Measurements from ENCODE around the gene GLTPD2. TPM values are rescaled to one million over a fixed set of nuclear protein-coding genes. Genes with fewer than 3 reads are reported as not detected.
A peak's percentile ranks its signal among the peaks of the same experiment; 100 is the strongest.

The GLTPD2 gene
- total and polyA plus RNA-seq, 2 donors (not counting 1 experiment from before 2014, with no cell fraction given): not detected

DNA sequence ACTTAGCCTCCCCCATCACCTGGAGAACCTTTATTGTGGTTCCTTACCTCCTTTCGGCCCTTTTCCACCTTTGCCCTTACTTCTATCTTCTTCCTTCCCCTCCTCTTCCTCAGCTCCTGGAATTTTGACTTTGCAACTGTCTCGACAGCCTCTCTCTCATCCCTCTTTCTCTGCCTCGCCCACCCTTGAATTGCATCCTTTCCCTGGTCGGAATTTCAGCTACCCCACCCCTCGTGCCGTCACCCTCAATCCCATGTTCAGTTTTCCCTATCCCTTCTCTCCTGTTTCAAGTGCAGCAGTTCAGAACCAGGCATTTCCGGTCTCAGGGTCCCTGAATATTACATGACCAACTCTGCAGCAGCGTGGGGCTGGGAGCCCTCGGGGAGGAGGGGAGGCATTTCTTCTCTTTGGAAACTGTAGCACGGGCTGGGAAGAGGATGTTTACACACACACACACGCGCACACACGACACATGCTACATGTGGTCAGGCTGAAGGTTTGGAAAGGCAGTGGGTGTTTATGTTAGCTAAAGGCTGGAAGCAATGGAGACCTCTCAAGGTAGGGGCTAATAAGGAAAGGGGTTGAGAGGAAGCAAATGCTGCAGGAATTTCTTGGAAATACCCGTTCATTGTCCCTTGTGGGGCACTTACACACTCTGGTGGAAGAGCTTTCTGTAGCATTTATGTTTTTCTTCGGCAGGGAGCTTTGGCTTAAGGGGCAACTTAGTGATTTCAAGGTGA is 45.3 kb downstream of the GLTPD2 start:
- Histone ChIP-seq H2AFZ (ENCODE audit: insufficient read depth, low read depth, low read length, poor library complexity, severe bottlenecking) (peak overlapping the region; percentile 88), H3K79me2 (ENCODE audit: control insufficient read depth, insufficient read depth, low read length) (peaks cover 62% of the 10 kb centered on the region), H3K4me3 (ENCODE audit: control extremely low read depth in 1 of 5, extremely low read depth in 1 of 5, insufficient read depth in 1 of 5, low read depth in 2 of 5, low read length in 4 of 5) (peak overlapping the region; percentile 54 to 86 (median 79)), H3K4me2 (replicated peaks; ENCODE audit: low read depth, low read length, poor library complexity, severe bottlenecking) (peak overlapping the region; percentile 94), H3K4me1 (ENCODE audit: control insufficient read depth in 2 of 2, insufficient read depth in 2 of 2, low read length in 2 of 2) (peaks cover 21 to 26% of the 10 kb centered on the region in 2 donors), H3K9me3 (ENCODE audit: control extremely low read depth in 1 of 3, control insufficient read depth in 2 of 3, insufficient read depth in 1 of 3, low read length in 2 of 3) (no peaks in the 10 kb centered on the region), H4K20me1 (ENCODE audit: control insufficient read depth, insufficient read depth, low read length, poor library complexity, severe bottlenecking) (peaks cover 51% of the 10 kb centered on the region), H3K27ac (ENCODE audit: low read length in 2 of 2) (peak overlapping the region; percentile 47 to 85), H3K9ac (ENCODE audit: low read length) (peak overlapping the region; percentile 82), H3K36me3 (replicated peaks in 1 of 2; ENCODE audit: control extremely low read depth in 1 of 2, control insufficient read depth in 1 of 2, extremely low read depth in 1 of 2, insufficient read depth in 2 of 2, low read length in 1 of 2) (peaks cover 0 to 10% of the 10 kb centered on the region in 2 experiments), H3K27me3 (replicated peaks in 1 of 4; ENCODE audit: control extremely low read depth in 1 of 4, control insufficient read depth in 3 of 4, insufficient read depth in 4 of 4, low read length in 3 of 4) (no peaks in the 10 kb centered on the region)
- WGBS (ENCODE audit: insufficient coverage): 16% methylated on average over 8 of the region's 15 CpGs
- intact Hi-C loops (cut with micrococcal nuclease): loop anchor here (1.0 to 2.0 kb wide), 6 partner anchors 27 to 133 kb away; partner anchors contain the start of genes ARRB2, MED11, PLD2 and PSMB6
- H3K27me3 Mint-ChIP-seq: no peaks in the 10 kb centered on the region
- H3K27ac Mint-ChIP-seq: peak overlapping the region; percentile 77
- ChIA-PET POLR2A (no interaction called here), CTCF (interaction anchor here (1.1 kb wide), 2 partner anchors 27 to 44 kb away, joined by 3 to 5 read pairs; partner anchors contain the start of gene PLD2)
- TF ChIP-seq EZH2 (IDR thresholded peaks at IDR 0.05; ENCODE audit: borderline replicate concordance, insufficient read depth, low read depth, low read length, poor library complexity, severe bottlenecking): no peak
- TF ChIP-seq, protein P1, sequence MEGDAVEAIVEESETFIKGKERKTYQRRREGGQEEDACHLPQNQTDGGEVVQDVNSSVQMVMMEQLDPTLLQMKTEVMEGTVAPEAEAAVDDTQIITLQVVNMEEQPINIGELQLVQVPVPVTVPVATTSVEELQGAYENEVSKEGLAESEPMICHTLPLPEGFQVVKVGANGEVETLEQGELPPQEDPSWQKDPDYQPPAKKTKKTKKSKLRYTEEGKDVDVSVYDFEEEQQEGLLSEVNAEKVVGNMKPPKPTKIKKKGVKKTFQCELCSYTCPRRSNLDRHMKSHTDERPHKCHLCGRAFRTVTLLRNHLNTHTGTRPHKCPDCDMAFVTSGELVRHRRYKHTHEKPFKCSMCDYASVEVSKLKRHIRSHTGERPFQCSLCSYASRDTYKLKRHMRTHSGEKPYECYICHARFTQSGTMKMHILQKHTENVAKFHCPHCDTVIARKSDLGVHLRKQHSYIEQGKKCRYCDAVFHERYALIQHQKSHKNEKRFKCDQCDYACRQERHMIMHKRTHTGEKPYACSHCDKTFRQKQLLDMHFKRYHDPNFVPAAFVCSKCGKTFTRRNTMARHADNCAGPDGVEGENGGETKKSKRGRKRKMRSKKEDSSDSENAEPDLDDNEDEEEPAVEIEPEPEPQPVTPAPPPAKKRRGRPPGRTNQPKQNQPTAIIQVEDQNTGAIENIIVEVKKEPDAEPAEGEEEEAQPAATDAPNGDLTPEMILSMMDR (IDR thresholded peaks at IDR 0.05): no peak
- H3K4me3 Mint-ChIP-seq: peak overlapping the region; percentile 86
- DNase-seq (peak; percentile 30), ATAC-seq (ENCODE audit: low read depth) (no peak)
- peaks cover 29% of the 10 kb centered on the region for H3K4me1 Mint-ChIP-seq
- no peaks in the 10 kb centered on the region for H3K9me3 Mint-ChIP-seq (ENCODE audit: insufficient read depth)

DNA sequence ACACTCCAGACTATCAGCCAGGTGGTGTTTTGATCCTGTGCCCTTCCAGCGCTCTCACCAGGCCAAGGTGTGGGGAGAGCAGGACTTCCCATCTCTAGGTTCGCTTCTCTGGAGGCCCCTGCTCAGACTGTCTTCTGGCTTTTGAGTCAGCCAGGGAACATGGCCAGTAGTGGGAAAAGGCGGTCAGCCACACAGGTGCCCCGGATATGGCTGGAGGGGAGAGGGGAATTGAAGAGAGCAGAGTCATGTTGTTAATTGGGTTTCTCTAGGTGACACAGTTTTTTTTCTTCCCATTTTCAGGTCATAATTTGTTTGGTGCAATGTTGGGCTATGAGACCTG is 45.9 kb downstream of the GLTPD2 start:
- ATAC-seq (ENCODE audit: low read depth) (no peak), DNase-seq (no peak)
- ChIA-PET CTCF (interaction anchor here (1.1 kb wide), 2 partner anchors 27 to 44 kb away, joined by 3 to 5 read pairs; partner anchors contain the start of gene PLD2), POLR2A (no interaction called here)
- H3K4me1 Mint-ChIP-seq: peaks cover 31% of the 10 kb centered on the region
- no peaks in the 10 kb centered on the region for H3K27me3 Mint-ChIP-seq
- Histone ChIP-seq H3K27ac (ENCODE audit: low read length in 2 of 2) (peak overlapping the region in 1 of 2 donors; percentile 85), H3K9ac (ENCODE audit: low read length) (peak overlapping the region; percentile 82), H3K27me3 (replicated peaks in 1 of 4; ENCODE audit: control extremely low read depth in 1 of 4, control insufficient read depth in 3 of 4, insufficient read depth in 4 of 4, low read length in 3 of 4) (no peaks in the 10 kb centered on the region), H3K4me1 (ENCODE audit: control insufficient read depth in 2 of 2, insufficient read depth in 2 of 2, low read length in 2 of 2) (peaks cover 21 to 26% of the 10 kb centered on the region in 2 donors), H3K36me3 (replicated peaks in 1 of 2; ENCODE audit: control extremely low read depth in 1 of 2, control insufficient read depth in 1 of 2, extremely low read depth in 1 of 2, insufficient read depth in 2 of 2, low read length in 1 of 2) (peaks cover 0 to 10% of the 10 kb centered on the region in 2 experiments), H3K9me3 (ENCODE audit: control extremely low read depth in 1 of 3, control insufficient read depth in 2 of 3, insufficient read depth in 1 of 3, low read length in 2 of 3) (no peaks in the 10 kb centered on the region), H3K79me2 (ENCODE audit: control insufficient read depth, insufficient read depth, low read length) (peaks cover 68% of the 10 kb centered on the region), H3K4me2 (replicated peaks; ENCODE audit: low read depth, low read length, poor library complexity, severe bottlenecking) (peak overlapping the region; percentile 94), H3K4me3 (ENCODE audit: control extremely low read depth in 1 of 5, extremely low read depth in 1 of 5, insufficient read depth in 1 of 5, low read depth in 2 of 5, low read length in 4 of 5) (no peak overlapping the region), H2AFZ (ENCODE audit: insufficient read depth, low read depth, low read length, poor library complexity, severe bottlenecking) (no peak overlapping the region), H4K20me1 (ENCODE audit: control insufficient read depth, insufficient read depth, low read length, poor library complexity, severe bottlenecking) (peaks cover 55% of the 10 kb centered on the region)
- H3K9me3 Mint-ChIP-seq (ENCODE audit: insufficient read depth): no peaks in the 10 kb centered on the region
- TF ChIP-seq, protein P1 (IDR thresholded peaks at IDR 0.05): no peak
- TF ChIP-seq EZH2 (IDR thresholded peaks at IDR 0.05; ENCODE audit: borderline replicate concordance, insufficient read depth, low read depth, low read length, poor library complexity, severe bottlenecking): no peak
- WGBS (ENCODE audit: insufficient coverage): 90% methylated on average over 3 of the region's 4 CpGs
- intact Hi-C loops (cut with micrococcal nuclease): no loop called here
- peak overlapping the region; percentile 77 for H3K27ac Mint-ChIP-seq
- H3K4me3 Mint-ChIP-seq: peak overlapping the region; percentile 86
